Neural cell (in vitro differentiated cells): ENCODE measurements around the gene PLEKHF1.

Experiments used
- CTCF ChIP-seq: fragments of 450-650 bp; IDR thresholded peaks from 2 replicates; pipeline ENCODE4 v1.5.1; 2014; ENCODE audit warnings: antibody characterized with exemption, mild to moderate bottlenecking, moderate library complexity; ENCODE audit not compliant: poor library complexity, severe bottlenecking
- EZH2 ChIP-seq: fragments of 200-600, 300-800 bp; shearing (Covaris generic), sonication (generic); IDR thresholded peaks from 2 replicates; pipeline ENCODE4 v1.6.1; 2014; ENCODE audit warnings: antibody characterized with exemption, low read length, borderline replicate concordance, mild to moderate bottlenecking; ENCODE audit not compliant: insufficient read depth, poor library complexity, severe bottlenecking

GRCh38 chr19:29616541-29616940 lies 48.7 kb upstream of the PLEKHF1 start:
- TF ChIP-seq CTCF = no peak
- no peak for TF ChIP-seq EZH2
